ENCODE results near the gene LIPG.

Gene LIPG

GRCh38 chr18:49640741-49641140 lies 78.9 kb downstream of the LIPG start:
- no peak for DNase-seq

GRCh38 chr18:49645196-49645595 lies 83.3 kb downstream of the LIPG start:
- no peak for DNase-seq

GRCh38 chr18:49645841-49646351 lies 84.0 kb downstream of the LIPG start:
- DNase-seq = no peak

GRCh38 chr18:49646873-49647272 lies 85.0 kb downstream of the LIPG start:
- DNase-seq = no peak

GRCh38 chr18:49647496-49648168 lies 85.8 kb downstream of the LIPG start:
- no peak for DNase-seq

GRCh38 chr18:49648326-49648725 lies 86.5 kb downstream of the LIPG start:
- no peak for DNase-seq
